Heart left ventricle (tissue), 13 donors: ENCODE data around the gene PLRG1.

Experiments used
- CTCF ChIP-seq, 12 donors: fragments of 200-600 bp; sonication (generic) in 4 of 12; IDR thresholded peaks; one replicate each; pipeline versions ENCODE4 v1.5.0 to v1.8.0; 2018 to 2022; ENCODE audit warnings: antibody characterized with exemption in 12 of 12, mild to moderate bottlenecking in 5 of 12
- POLR2A ChIP-seq, 2 donors: fragments of 450-650 bp; IDR thresholded peaks; one replicate each; pipeline ENCODE4 v1.6.1; 2017; ENCODE audit warnings: antibody characterized with exemption in 2 of 2, mild to moderate bottlenecking in 2 of 2, moderate library complexity in 2 of 2
- donor health status: ischemic (EF 13 %, LVEDD 7.1; RV severe dilation, severe dysfunction).
- donor health status: DM: no; HTN: yes; CAD: no.
- donor health status: DM: no; HTN: no; CAD: no.
- donor health status: ischemic (EF 25% LVEDD 6.9; RV normal size, moderate dysfunction).
- donor health status: ischemic (EF 25% LVEDD 5.7; RV mildly dilated, moderate dysfunction).
- donor health status: ischemic (EF 35%, LVEDD 5.7; RV mildly dilated, moderate dysfunction).
- donor health status: nonischemic (EF 11% LVEDD 7.7; RV severe dilation, severe dysfunction).
- donor health status: DM: yes; HTN: yes; CAD: no.
- donor health status: PGD.
- donor health status: ischemic (EF 29% LVEDD 5.4; RV normal size, mild dysfunction).
- donor health status: nonischemic (EF 23%, LVEDD 6.1; RV moderate dilation, normal function).

GRCh38 chr4:154577324-154577723 lies 27.1 kb upstream of the PLRG1 start:
- TF ChIP-seq CTCF (IDR thresholded peaks at IDR 0.05) (no peak), POLR2A (IDR thresholded peaks at IDR 0.05) (no peak)
